ENCODE measurements around the gene SLC26A6. TPM values are rescaled to one million over a fixed set of nuclear protein-coding genes. Genes with fewer than 3 reads are reported as not detected.

Gene SLC26A6
- total RNA-seq, 6 experiments from 2014 or later = 6.6 to 9.9 (median 8.6) TPM

DNA sequence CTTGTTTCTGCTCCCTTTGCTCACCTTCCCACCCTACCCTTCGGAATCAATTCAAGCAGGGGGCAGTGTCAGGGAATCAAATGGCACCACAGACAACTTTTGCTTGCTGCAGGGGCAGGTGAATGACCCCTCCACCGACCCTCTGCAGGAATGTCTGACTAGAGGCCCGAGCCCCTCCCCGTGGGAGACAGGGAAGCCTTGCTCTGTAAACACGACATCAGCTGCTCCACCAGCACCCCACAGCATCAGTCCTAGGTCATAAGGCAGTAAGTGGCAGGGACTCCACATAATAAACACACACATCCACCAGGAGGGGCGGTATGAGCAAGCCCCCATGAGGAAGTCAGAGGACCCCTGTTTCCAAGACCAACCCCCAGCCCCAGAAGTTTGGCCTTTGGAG, 2.0 kb upstream of the SLC26A6 start:
- H3K36me3 ChIP-seq = no peaks in the 10 kb centered on the region
- DNase-seq = no peak
- no peaks in the 10 kb centered on the region for H3K27me3 ChIP-seq
- no peak for ATAC-seq
- no peak overlapping the region for H3K27ac ChIP-seq
- peaks cover 0 to 11% (median 0%) of the 10 kb centered on the region in 4 donors for H3K4me1 ChIP-seq
- 67% methylated on average over 4 of the region's 6 CpGs for WGBS (ENCODE audit: insufficient coverage, low coverage, low lambda C conversion rate, missing lambda C conversion rate)
- no peaks in the 10 kb centered on the region for H3K9me3 ChIP-seq
- intact Hi-C loops (cut with DNase I) = no loop called here
- H3K4me3 ChIP-seq = no peak overlapping the region
- TF ChIP-seq POLR2A (IDR thresholded peaks at IDR 0.05) = no peak
- TF ChIP-seq, protein P1, sequence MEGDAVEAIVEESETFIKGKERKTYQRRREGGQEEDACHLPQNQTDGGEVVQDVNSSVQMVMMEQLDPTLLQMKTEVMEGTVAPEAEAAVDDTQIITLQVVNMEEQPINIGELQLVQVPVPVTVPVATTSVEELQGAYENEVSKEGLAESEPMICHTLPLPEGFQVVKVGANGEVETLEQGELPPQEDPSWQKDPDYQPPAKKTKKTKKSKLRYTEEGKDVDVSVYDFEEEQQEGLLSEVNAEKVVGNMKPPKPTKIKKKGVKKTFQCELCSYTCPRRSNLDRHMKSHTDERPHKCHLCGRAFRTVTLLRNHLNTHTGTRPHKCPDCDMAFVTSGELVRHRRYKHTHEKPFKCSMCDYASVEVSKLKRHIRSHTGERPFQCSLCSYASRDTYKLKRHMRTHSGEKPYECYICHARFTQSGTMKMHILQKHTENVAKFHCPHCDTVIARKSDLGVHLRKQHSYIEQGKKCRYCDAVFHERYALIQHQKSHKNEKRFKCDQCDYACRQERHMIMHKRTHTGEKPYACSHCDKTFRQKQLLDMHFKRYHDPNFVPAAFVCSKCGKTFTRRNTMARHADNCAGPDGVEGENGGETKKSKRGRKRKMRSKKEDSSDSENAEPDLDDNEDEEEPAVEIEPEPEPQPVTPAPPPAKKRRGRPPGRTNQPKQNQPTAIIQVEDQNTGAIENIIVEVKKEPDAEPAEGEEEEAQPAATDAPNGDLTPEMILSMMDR (IDR thresholded peaks at IDR 0.05) = no peak

DNA sequence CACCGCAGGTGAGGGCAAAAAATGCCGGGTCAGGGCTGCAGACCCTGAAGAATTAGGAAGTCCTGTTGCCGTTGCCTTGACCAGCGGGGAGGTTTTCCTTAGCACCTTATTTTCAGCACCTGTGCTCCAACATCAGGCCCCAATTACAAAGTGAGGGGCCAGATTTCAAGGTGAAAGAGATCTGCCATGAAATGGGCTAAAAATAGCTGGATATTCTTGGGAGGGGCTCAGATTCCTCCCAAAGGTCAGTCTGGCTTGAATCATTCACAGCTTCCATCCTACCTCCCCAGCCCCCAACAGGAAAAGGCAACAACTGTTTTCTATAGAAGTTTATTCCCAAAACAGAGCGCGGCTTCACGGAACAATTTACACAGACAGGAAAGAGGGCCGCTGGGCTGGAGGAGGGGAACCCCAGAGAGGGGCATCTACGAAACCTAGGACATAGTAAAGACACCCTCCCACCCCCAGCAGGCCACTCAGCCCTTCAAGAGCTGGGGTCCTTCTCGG, 941 bp upstream of the SLC26A6 start:
- WGBS (ENCODE audit: insufficient coverage, low coverage, low lambda C conversion rate, missing lambda C conversion rate) = 71% methylated on average over 4 of the region's 10 CpGs
- H3K27me3 ChIP-seq = no peaks in the 10 kb centered on the region
- H3K9me3 ChIP-seq = no peaks in the 10 kb centered on the region
- H3K4me1 ChIP-seq = peaks cover 0 to 11% (median 0%) of the 10 kb centered on the region in 4 donors
- ATAC-seq (no peak), DNase-seq (no peak)
- intact Hi-C loops (cut with DNase I) = no loop called here
- peak overlapping the region; percentile 66 to 95 (median 93) for H3K4me3 ChIP-seq
- no peak for TF ChIP-seq POLR2A (IDR thresholded peaks at IDR 0.05)
- TF ChIP-seq, protein P1 (IDR thresholded peaks at IDR 0.05) = no peak
- H3K27ac ChIP-seq = peak overlapping the region; percentile 11 to 62 (median 48)
- no peaks in the 10 kb centered on the region for H3K36me3 ChIP-seq

DNA sequence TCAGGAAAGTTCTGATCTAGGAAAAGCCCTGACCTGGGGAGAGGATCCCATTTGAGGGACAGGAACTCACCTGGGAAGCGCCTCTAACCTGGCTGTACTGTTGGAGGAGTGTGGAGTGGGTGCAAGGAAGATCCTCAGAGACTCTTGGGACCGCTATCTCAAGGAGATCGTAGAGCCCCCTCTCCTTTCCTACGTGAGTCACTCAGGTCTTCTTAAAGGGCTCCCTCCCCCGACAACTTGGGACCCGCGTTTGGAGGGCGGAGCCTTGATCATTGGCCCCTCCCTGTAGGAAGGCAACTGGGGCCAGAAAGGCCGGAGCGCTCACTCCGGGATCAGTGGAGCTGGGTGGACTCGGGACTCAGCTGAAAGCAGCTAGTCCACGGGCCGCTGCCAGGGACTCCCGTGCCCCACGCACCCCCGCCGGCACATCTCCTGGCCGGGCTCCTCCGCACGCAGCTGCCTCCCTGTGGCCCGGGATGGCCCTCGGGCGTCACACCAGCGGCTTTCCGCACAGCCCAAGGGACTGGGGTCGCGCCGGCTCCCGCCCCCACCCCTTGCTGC, 520 bp downstream of the SLC26A6 start:
- peaks cover 0 to 11% (median 0%) of the 10 kb centered on the region in 4 donors for H3K4me1 ChIP-seq
- H3K36me3 ChIP-seq = peaks cover 0 to 4% (median 0%) of the 10 kb centered on the region in 4 donors
- no peaks in the 10 kb centered on the region for H3K9me3 ChIP-seq
- ATAC-seq (peak; percentile 58 to 67 (median 62)), DNase-seq (peak; percentile 70 to 74 (median 73))
- peak overlapping the region; percentile 19 to 50 (median 44) for H3K27ac ChIP-seq
- TF ChIP-seq, protein P1 (IDR thresholded peaks at IDR 0.05) = no peak
- no peak for TF ChIP-seq POLR2A (IDR thresholded peaks at IDR 0.05)
- intact Hi-C loops (cut with DNase I) = no loop called here
- H3K4me3 ChIP-seq = peak overlapping the region; percentile 66 to 95 (median 93)
- H3K27me3 ChIP-seq = no peaks in the 10 kb centered on the region
- WGBS (ENCODE audit: insufficient coverage, low coverage, low lambda C conversion rate, missing lambda C conversion rate) = no CpG with 5 or more reads among the region's 30 CpGs

DNA sequence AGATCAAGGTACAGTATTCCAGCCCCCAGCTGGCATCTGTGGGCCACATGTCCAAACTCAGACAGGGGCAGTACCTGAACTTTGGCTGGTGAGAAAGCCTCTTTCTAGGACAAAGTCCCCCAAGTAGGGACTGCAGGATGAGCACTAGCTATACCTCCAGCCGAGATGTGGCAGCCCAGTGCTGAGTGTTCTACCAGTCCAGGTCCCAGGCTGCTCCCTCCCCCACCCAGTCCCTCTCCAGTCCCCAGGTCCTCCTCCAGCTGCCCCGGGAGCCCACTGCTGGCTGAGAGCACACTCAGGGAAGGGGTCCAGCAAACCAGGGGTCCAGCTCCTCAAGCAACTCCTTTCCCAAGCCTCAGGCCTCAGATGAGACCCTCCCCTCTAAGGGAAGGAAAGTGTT, 1.5 kb downstream of the SLC26A6 start:
- H3K9me3 ChIP-seq = no peaks in the 10 kb centered on the region
- DNase-seq (no peak), ATAC-seq (no peak)
- intact Hi-C loops (cut with DNase I) = no loop called here
- no peak for TF ChIP-seq POLR2A (IDR thresholded peaks at IDR 0.05)
- TF ChIP-seq, protein P1 (IDR thresholded peaks at IDR 0.05) = no peak
- peaks cover 0 to 7% (median 0%) of the 10 kb centered on the region in 4 donors for H3K36me3 ChIP-seq
- H3K4me1 ChIP-seq = peaks cover 0 to 11% (median 0%) of the 10 kb centered on the region in 4 donors
- WGBS (ENCODE audit: insufficient coverage, low coverage, low lambda C conversion rate, missing lambda C conversion rate) = no CpG with 5 or more reads among the region's 2 CpGs
- H3K4me3 ChIP-seq = no peak overlapping the region
- H3K27me3 ChIP-seq = no peaks in the 10 kb centered on the region
- H3K27ac ChIP-seq = no peak overlapping the region
